GM23248 (cell line): ENCODE measurements around the gene ARHGAP24.

Experiments used
- EZH2 ChIP-seq: fragments of 200-600 bp; sonication (generic); IDR thresholded peaks from 2 replicates; pipeline ENCODE4 v1.6.1; 2018; ENCODE audit warnings: antibody characterized with exemption, mild to moderate bottlenecking; ENCODE audit not compliant: insufficient read depth, poor library complexity, severe bottlenecking
- EZH2phosphoT487 ChIP-seq: fragments of 200-600 bp; sonication (generic); IDR thresholded peaks from 2 replicates; pipeline ENCODE4 v1.6.1; 2018; ENCODE audit warnings: antibody characterized with exemption, moderate library complexity, mild to moderate bottlenecking, low read depth; ENCODE audit not compliant: insufficient read depth

DNA sequence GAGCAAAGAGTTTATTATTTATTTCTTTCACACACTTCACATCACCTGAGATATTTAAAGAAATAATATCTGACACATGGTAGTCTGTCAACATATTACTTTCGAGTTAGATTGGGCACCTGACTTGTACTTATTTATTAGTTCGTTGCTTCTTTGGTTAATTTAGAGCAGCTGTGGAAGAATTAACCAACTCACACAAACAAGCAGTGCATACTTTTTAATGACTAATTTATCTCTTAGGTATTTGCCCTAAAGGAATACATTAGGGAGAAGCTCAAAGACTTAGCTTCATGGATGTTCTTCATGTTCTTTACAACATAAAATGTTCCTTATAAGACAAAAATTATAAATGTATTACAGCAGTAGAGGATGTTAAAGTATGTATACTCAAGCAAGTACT is 242.9 kb downstream of the ARHGAP24 start:
- TF ChIP-seq EZH2 (no peak), EZH2phosphoT487 (no peak)
